ENCODE results near the gene GRK1. TPM values are rescaled to one million over a fixed set of nuclear protein-coding genes. Genes with fewer than 3 reads are reported as not detected.

Gene GRK1
- total and polyA plus RNA-seq, 2 of the 8 experiments (the other 6 are each of a cell fraction or from before 2014, with no cell fraction given), result 0.12 TPM; not detected in 1

DNA sequence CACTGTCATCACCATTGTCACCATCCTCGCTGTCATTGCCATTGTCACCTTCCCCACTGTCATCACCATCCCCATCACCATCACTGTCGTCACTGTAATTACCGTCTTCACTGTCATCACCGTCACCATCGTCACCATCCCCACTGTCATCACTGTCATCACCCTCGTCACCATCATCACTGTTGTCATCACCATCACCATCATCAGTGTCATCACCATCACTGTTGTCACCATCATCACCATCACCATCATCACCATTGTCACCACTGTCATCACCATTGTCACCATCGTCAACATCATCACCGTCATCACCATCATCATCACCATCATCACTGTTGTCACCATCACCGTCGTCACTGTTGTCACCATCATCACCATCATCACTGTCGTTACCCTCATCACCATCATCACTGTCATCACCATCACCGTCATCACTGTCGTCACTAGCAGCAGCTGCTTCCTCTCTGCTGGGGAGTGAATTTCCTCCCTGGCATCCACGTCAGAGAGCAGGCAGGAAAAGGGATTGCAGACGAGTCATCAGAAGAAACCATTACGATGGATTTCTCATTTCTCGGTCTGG, 119.3 kb downstream of the GRK1 start:
- peaks cover 6% of the 10 kb centered on the region; the same call in 1 of the 2 replicates for H3K23me2 ChIP-seq (ENCODE audit: low read depth, low read length)
- no peak overlapping the region for H3K4me2 ChIP-seq (ENCODE audit: insufficient read depth in 1 of 2, low read depth in 2 of 2, low read length in 2 of 2)
- no peaks in the 10 kb centered on the region for H3K79me1 ChIP-seq (ENCODE audit: low read depth, low read length)
- no peak overlapping the region for H3K14ac ChIP-seq (ENCODE audit: insufficient read length)
- H4K91ac ChIP-seq (replicated peaks; ENCODE audit: insufficient read length, low read length), result no peak overlapping the region
- 0 out of 2 replicates have a peak overlapping the region, but pooled peaks have one; percentile 4 for H2BK5ac ChIP-seq (ENCODE audit: low read depth, low read length)
- H2BK120ac ChIP-seq (replicated peaks; ENCODE audit: low read depth, low read length), result no peak overlapping the region
- TF ChIP-seq USF2 (IDR thresholded peaks at IDR 0.05; ENCODE audit: low read length) (no peak), POU5F1 (IDR thresholded peaks at IDR 0.05; ENCODE audit: low read depth, low read length) (no peak), TAF7 (optimal IDR thresholded peaks at IDR 0.05; ENCODE audit: borderline replicate concordance, low read depth, low read length) (no peak), TEAD4 (IDR thresholded peaks at IDR 0.05; ENCODE audit: low read depth, low read length) (no peak), EP300 (IDR thresholded peaks at IDR 0.05; ENCODE audit: borderline replicate concordance in 1 of 2, low read depth in 2 of 2, low read length in 2 of 2) (no peak), KDM5A (IDR thresholded peaks at IDR 0.05; ENCODE audit: low read length) (no peak), CBX8 (IDR thresholded peaks at IDR 0.05; ENCODE audit: borderline replicate concordance, low read depth, low read length) (no peak)
- FAIRE-seq (no peak), DNase-seq (ENCODE audit: low read depth in 1 of 2, low spot score in 2 of 2) (no peak)
- no peaks in the 10 kb centered on the region for H3K27me3 ChIP-seq (replicated peaks in 1 of 4; ENCODE audit: control insufficient read depth in 3 of 4, extremely low read depth in 1 of 4, insufficient read depth in 3 of 4, low read length in 3 of 4)
- H4K20me1 ChIP-seq (replicated peaks in 1 of 2; ENCODE audit: control insufficient read depth in 1 of 2, insufficient read depth in 2 of 2, low read length in 2 of 2), result peaks cover 0 to 3% of the 10 kb centered on the region in 2 experiments
- peak overlapping the region; percentile 93; the same call in 1 of the 2 replicates for H2AK5ac ChIP-seq (ENCODE audit: low read depth, low read length)
- H3K36me3 ChIP-seq (ENCODE audit: control insufficient read depth in 2 of 4, insufficient read depth in 4 of 4, low read length in 3 of 4), result peaks cover 0 to 5% (median 0%) of the 10 kb centered on the region in 4 experiments; a peak in 1 of 8 replicates
- WGBS, 2 experiments (ENCODE audit: extremely low coverage in 1 of 2, insufficient coverage in 1 of 2, insufficient read length in 1 of 2, insufficient replicate concordance in 2 of 2, low coverage in 1 of 2, low lambda C conversion rate in 2 of 2, missing lambda C conversion rate in 1 of 2), result 88% methylated on average over 17 of the region's 17 CpGs; no CpG with 5 or more reads in 1 of the 2 experiments
- H3K79me2 ChIP-seq (ENCODE audit: control insufficient read depth in 1 of 2, insufficient read depth in 2 of 2, low read length in 2 of 2), result peaks cover 0 to 3% of the 10 kb centered on the region in 2 experiments; a peak in 1 of 4 replicates
- ChIA-PET CTCF (ENCODE audit: partially characterized antibody) (no interaction called here), POLR2A (ENCODE audit: partially characterized antibody) (no interaction called here)
- H2BK20ac ChIP-seq (ENCODE audit: low read length), result no peak overlapping the region
- peak overlapping the region in 1 of 4 experiments; percentile 11; a peak in 1 of 7 replicates for H3K9ac ChIP-seq (replicated peaks in 1 of 4; ENCODE audit: extremely low read depth in 1 of 4, low read depth in 3 of 4, low read length in 3 of 4)
- H3K9me3 ChIP-seq (ENCODE audit: insufficient read depth in 2 of 2, low read depth in 1 of 2, low read length in 1 of 2), result peaks cover 3 to 7% of the 10 kb centered on the region in 2 experiments; a peak in 3 of 4 replicates
- peaks cover 0 to 6% (median 1%) of the 10 kb centered on the region in 4 experiments; a peak in 2 of 7 replicates for H3K4me1 ChIP-seq (replicated peaks in 1 of 4; ENCODE audit: control insufficient read depth in 3 of 4, insufficient read depth in 4 of 4, low read length in 3 of 4)
- H4K5ac ChIP-seq (ENCODE audit: insufficient read length, low read depth, low read length), result no peak overlapping the region
- no peak overlapping the region for H2BK15ac ChIP-seq (ENCODE audit: low read length)
- H3K23ac ChIP-seq (ENCODE audit: insufficient read length), result no peak overlapping the region
- no peak overlapping the region for H3K4ac ChIP-seq (replicated peaks; ENCODE audit: insufficient read length, low read depth, low read length)
- no peak overlapping the region for H3K27ac ChIP-seq (ENCODE audit: low read depth, low read length)
- 0 out of 2 replicates have a peak overlapping the region, but pooled peaks have one; percentile 22 for H2BK12ac ChIP-seq (ENCODE audit: low read depth, low read length)
- H3K18ac ChIP-seq (ENCODE audit: extremely low read depth, low read length), result no peak overlapping the region
- no peak overlapping the region for H3K4me3 ChIP-seq (ENCODE audit: extremely low read depth in 1 of 4, insufficient read depth in 2 of 4, low read depth in 3 of 4, low read length in 4 of 4)
- no peak overlapping the region for H2AFZ ChIP-seq (ENCODE audit: low read length)
- H4K8ac ChIP-seq (ENCODE audit: extremely low read depth, insufficient read depth, low read length), result no peak overlapping the region
- no peak overlapping the region for H3K56ac ChIP-seq (replicated peaks; ENCODE audit: insufficient read length, low read depth, low read length)
